ENCODE results near the gene FAM83E. TPM values are rescaled to one million over a fixed set of nuclear protein-coding genes. Genes with fewer than 3 reads are reported as not detected.

FAM83E gene
- total RNA-seq, 1 donor from 2014 or later: not detected

GRCh38 chr19:48644839-48645619 lies 30.2 kb upstream of the FAM83E start:
- peak; percentile 75 for ATAC-seq
- intact Hi-C loops (cut with DNase I): loop anchor here (5.0 kb wide), 2 partner anchors 137 to 197 kb away; no protein-coding TSS in a partner anchor
- DNase-seq (ENCODE audit: missing footprints): peak; percentile 85

GRCh38 chr19:48644355-48644754 lies 29.5 kb upstream of the FAM83E start:
- no peak for DNase-seq (ENCODE audit: missing footprints)
- no peak for ATAC-seq
- intact Hi-C loops (cut with DNase I): no loop called here

- ATAC-seq (no peak), DNase-seq (ENCODE audit: missing footprints) (no peak)
- intact Hi-C loops (cut with DNase I): no loop called here
Measured at GRCh38 chr19:48642862-48643261, 28.0 kb upstream of the FAM83E start.

GRCh38 chr19:48641850-48642249 lies 27.0 kb upstream of the FAM83E start:
- intact Hi-C loops (cut with DNase I): no loop called here
- ATAC-seq (no peak), DNase-seq (ENCODE audit: missing footprints) (no peak)

- intact Hi-C loops (cut with DNase I): loop anchor here (5.0 kb wide), 2 partner anchors 73 to 338 kb away; no protein-coding TSS in a partner anchor
- DNase-seq (ENCODE audit: missing footprints) (no peak), ATAC-seq (no peak)
Measured at GRCh38 chr19:48639483-48640375, 24.9 kb upstream of the FAM83E start.

- DNase-seq (ENCODE audit: missing footprints) (no peak), ATAC-seq (no peak)
- intact Hi-C loops (cut with DNase I): loop anchor here (5.0 kb wide), 2 partner anchors 73 to 338 kb away; no protein-coding TSS in a partner anchor
Measured at GRCh38 chr19:48638831-48639381, 24.0 kb upstream of the FAM83E start.

GRCh38 chr19:48637948-48638830 lies 23.3 kb upstream of the FAM83E start:
- ATAC-seq (peak; percentile 40), DNase-seq (ENCODE audit: missing footprints) (no peak)
- intact Hi-C loops (cut with DNase I): loop anchor here (5.0 kb wide), 2 partner anchors 74 to 339 kb away; no protein-coding TSS in a partner anchor

- peak; percentile 83 for ATAC-seq
- intact Hi-C loops (cut with DNase I): loop anchor here (5.0 kb wide), 2 partner anchors 75 to 340 kb away; no protein-coding TSS in a partner anchor
Measured at GRCh38 chr19:48637449-48637947, 22.6 kb upstream of the FAM83E start.

GRCh38 chr19:48636859-48637448 lies 22.1 kb upstream of the FAM83E start, which contains the start of gene DBP:
Gene DBP (minus strand): TSS chr19:48637379. CDS start chr19:48636994, 385 bp downstream.
- DNase-seq (ENCODE audit: missing footprints): no peak
- peak; percentile 5 for ATAC-seq
- intact Hi-C loops (cut with DNase I): loop anchor here (5.0 kb wide), 2 partner anchors 75 to 340 kb away; no protein-coding TSS in a partner anchor

More at GRCh38 chr19:48637449-48637947, 22.6 kb upstream of the FAM83E start:
- peak; percentile 99 for DNase-seq (ENCODE audit: missing footprints)

GRCh38 chr19:48635966-48636858 lies 21.3 kb upstream of the FAM83E start:
- intact Hi-C loops (cut with DNase I): loop anchor here (5.0 kb wide), 2 partner anchors 76 to 341 kb away; no protein-coding TSS in a partner anchor
- no peak for ATAC-seq
- DNase-seq (ENCODE audit: missing footprints): no peak

GRCh38 chr19:48635263-48635965 lies 20.5 kb upstream of the FAM83E start:
- intact Hi-C loops (cut with DNase I): loop anchor here (5.0 kb wide), 2 partner anchors 77 to 342 kb away; no protein-coding TSS in a partner anchor
- peak; percentile 86 for DNase-seq (ENCODE audit: missing footprints)
- ATAC-seq: peak; percentile 46

- ATAC-seq (peak; percentile 53), DNase-seq (ENCODE audit: missing footprints) (peak; percentile 97)
- intact Hi-C loops (cut with DNase I): loop anchor here (5.0 kb wide), 2 partner anchors 78 to 343 kb away; no protein-coding TSS in a partner anchor
Measured at GRCh38 chr19:48634424-48635262, 19.8 kb upstream of the FAM83E start.

GRCh38 chr19:48634036-48634342 lies 19.1 kb upstream of the FAM83E start:
- DNase-seq (ENCODE audit: missing footprints): no peak
- no peak for ATAC-seq
- intact Hi-C loops (cut with DNase I): no loop called here

- intact Hi-C loops (cut with DNase I): no loop called here
- ATAC-seq: no peak
- peak; percentile 55 for DNase-seq (ENCODE audit: missing footprints)
Measured at GRCh38 chr19:48633148-48634035, 18.5 kb upstream of the FAM83E start.

Data from Right ventricle myocardium inferior (tissue), 1 donor.